Measurements from ENCODE around the gene PLGRKT. TPM values are rescaled to one million over a fixed set of nuclear protein-coding genes. Genes with fewer than 3 reads are reported as not detected.

PLGRKT gene
- total and polyA plus RNA-seq, 2 donors (not counting 3 experiments of a cell fraction or from before 2014, with no cell fraction given), result 3.8 to 21.2 TPM

- Histone ChIP-seq H2AFZ (ENCODE audit: low read depth, low read length) (no peak overlapping the region), H3K4me1 (ENCODE audit: control insufficient read depth, extremely low read depth, insufficient read depth, low read length) (no peaks in the 10 kb centered on the region), H3K79me2 (ENCODE audit: control insufficient read depth, insufficient read depth, low read length) (no peaks in the 10 kb centered on the region), H3K9ac (replicated peaks; ENCODE audit: extremely low read depth, insufficient read depth, low read length) (no peak overlapping the region), H3K36me3 (ENCODE audit: control insufficient read depth in 2 of 2, extremely low read depth in 1 of 2, insufficient read depth in 2 of 2, low read length in 2 of 2) (no peaks in the 10 kb centered on the region), H3K27ac (ENCODE audit: insufficient read depth, low read depth, low read length) (no peak overlapping the region), H3K9me3 (replicated peaks; ENCODE audit: control insufficient read depth, insufficient read depth, low read length) (no peaks in the 10 kb centered on the region), H3K4me2 (ENCODE audit: insufficient read depth, low read length) (no peak overlapping the region), H3K4me3 (replicated peaks in 1 of 3; ENCODE audit: insufficient read depth in 1 of 3, low read depth in 1 of 3, low read length in 3 of 3) (no peak overlapping the region), H4K20me1 (replicated peaks; ENCODE audit: control insufficient read depth, extremely low read depth, insufficient read depth, low read length) (no peaks in the 10 kb centered on the region), H3K27me3 (ENCODE audit: control insufficient read depth in 2 of 2, insufficient read depth in 2 of 2, low read length in 2 of 2) (no peaks in the 10 kb centered on the region), H3K9me1 (replicated peaks; ENCODE audit: control insufficient read depth, extremely low read depth, insufficient read depth, low read length) (no peaks in the 10 kb centered on the region)
- POLR2A ChIA-PET, result no interaction called here
- intact Hi-C loops (cut with micrococcal nuclease), result no loop called here
- dilution Hi-C loops (cut with MboI; ENCODE audit: extremely low pct_ligation_motif_present, low sequenced_read_pairs), result no loop called here
- DNase-seq (ENCODE audit: low read depth, low spot score) (no peak), FAIRE-seq (no peak)
- CTCF ChIA-PET, result no interaction called here
- TF ChIP-seq GATA2 (IDR thresholded peaks at IDR 0.05; ENCODE audit: insufficient read depth, insufficient read length, low read depth, low read length), result no peak
- no peak for TF ChIP-seq MAX (IDR thresholded peaks at IDR 0.05; ENCODE audit: insufficient read depth, insufficient read length)
- no peak for TF ChIP-seq POLR2A (IDR thresholded peaks at IDR 0.05; ENCODE audit: low read depth, low read length)
- no peak for TF ChIP-seq FOS (IDR thresholded peaks at IDR 0.05; ENCODE audit: borderline replicate concordance, insufficient read depth, low read length)
- no peak for TF ChIP-seq EZH2 (IDR thresholded peaks at IDR 0.05; ENCODE audit: borderline replicate concordance, low read depth, low read length, severe bottlenecking)
- no peak for TF ChIP-seq CTCF (IDR thresholded peaks at IDR 0.05; ENCODE audit: extremely low read depth in 1 of 2, insufficient read depth in 1 of 2, low read depth in 1 of 2, low read length in 2 of 2)
- no peak for TF ChIP-seq POLR2AphosphoS5 (IDR thresholded peaks at IDR 0.05; ENCODE audit: insufficient read depth, low read depth, low read length)
- TF ChIP-seq MYC (IDR thresholded peaks at IDR 0.05; ENCODE audit: low read depth, low read length), result no peak
- TF ChIP-seq JUN (IDR thresholded peaks at IDR 0.05; ENCODE audit: borderline replicate concordance, insufficient read depth, insufficient read length, low read depth), result no peak
- BruUV-seq (replicated peaks), result no TSS peak
These were observed 55.2 kb downstream of the PLGRKT start for GRCh38 chr9:5382479-5382878.

Data from endothelial cell of umbilical vein (primary cell).